NT2/D1 (cell line): ENCODE measurements around the gene DCDC1.

Experiments
- DNase-seq: peaks from one replicate; pipeline ENCODE4 v3.0.0-alpha.2; 2011; ENCODE audit warnings: low read depth, low spot score
- H3K27me3 ChIP-seq: 2 replicates; pipeline ENCODE4 v1.6.0; 2011; ENCODE audit warnings: mild to moderate bottlenecking; ENCODE audit not compliant: insufficient read length, insufficient read depth
- H3K36me3 ChIP-seq: 2 replicates; pipeline ENCODE4 v1.6.1; 2011; ENCODE audit warnings: mild to moderate bottlenecking, low read length, mixed read lengths; ENCODE audit not compliant: insufficient read depth, insufficient read length
- H3K4me1 ChIP-seq: 2 replicates; pipeline ENCODE4 v1.5.1; 2011; ENCODE audit not compliant: insufficient read depth, insufficient read length
- H3K4me3 ChIP-seq: 2 replicates; pipeline ENCODE4 v1.5.1; 2011; ENCODE audit warnings: low read depth; ENCODE audit not compliant: insufficient read length
- H3K9ac ChIP-seq: 2 replicates; pipeline ENCODE4 v1.6.0; 2011; ENCODE audit warnings: low read depth; ENCODE audit not compliant: insufficient read length
- H3K9me3 ChIP-seq: 2 replicates; pipeline ENCODE4 v1.5.1; 2011; ENCODE audit warnings: mild to moderate bottlenecking, low read length; ENCODE audit not compliant: insufficient read depth
- SUZ12 ChIP-seq: IDR thresholded peaks from 2 replicates; pipeline ENCODE4 v1.6.1; 2011; ENCODE audit not compliant: insufficient read length, insufficient read depth; ENCODE audit errors: extremely low read depth
- YY1 ChIP-seq: IDR thresholded peaks from 2 replicates; pipeline ENCODE4 v1.6.1; 2011; ENCODE audit not compliant: insufficient read length, insufficient read depth
- ZNF274 ChIP-seq: IDR thresholded peaks from 2 replicates; pipeline ENCODE4 v1.6.1; 2011; ENCODE audit warnings: mild to moderate bottlenecking, low read depth, low read length

DCDC1 gene

DNA sequence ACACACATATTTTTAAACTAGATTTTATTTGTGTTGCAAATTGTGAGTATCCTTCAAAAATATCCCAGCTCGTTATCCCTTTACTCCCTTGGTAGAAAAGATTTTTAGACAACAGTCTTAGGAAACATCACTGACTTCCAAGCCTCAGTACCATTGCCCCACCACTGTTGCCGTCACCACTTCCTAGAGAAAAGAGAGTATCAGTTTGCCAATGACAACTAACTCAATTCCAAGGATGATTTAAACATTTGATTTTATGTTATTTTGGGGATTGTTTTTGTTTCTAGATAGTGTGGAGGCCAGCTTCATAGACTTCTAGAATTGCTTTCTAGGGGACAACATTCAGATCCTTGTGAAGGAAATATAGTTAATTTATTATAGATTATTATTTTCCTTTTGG is 509.4 kb downstream of the DCDC1 start:
- Histone ChIP-seq H3K27me3 (no peaks in the 10 kb centered on the region), H3K4me3 (no peak overlapping the region), H3K4me1 (no peaks in the 10 kb centered on the region), H3K9ac (no peak overlapping the region), H3K9me3 (no peaks in the 10 kb centered on the region), H3K36me3 (no peaks in the 10 kb centered on the region)
- no peak for TF ChIP-seq YY1
- no peak for TF ChIP-seq ZNF274
- TF ChIP-seq SUZ12 = no peak
- DNase-seq = no peak

- no peak for DNase-seq
Measured at GRCh38 chr11:30859669-30860068, 509.9 kb downstream of the DCDC1 start.

GRCh38 chr11:30855383-30856006 is 514.0 kb downstream of the DCDC1 start:
- TF ChIP-seq SUZ12 (no peak), ZNF274 (no peak), YY1 (no peak)
- Histone ChIP-seq H3K4me1 (no peaks in the 10 kb centered on the region), H3K9me3 (no peaks in the 10 kb centered on the region), H3K9ac (no peak overlapping the region), H3K27me3 (no peaks in the 10 kb centered on the region), H3K4me3 (no peak overlapping the region), H3K36me3 (no peaks in the 10 kb centered on the region)
- no peak for DNase-seq

More at GRCh38 chr11:30859669-30860068, 509.9 kb downstream of the DCDC1 start:
- Histone ChIP-seq H3K9ac (no peak overlapping the region), H3K4me3 (no peak overlapping the region), H3K9me3 (no peaks in the 10 kb centered on the region), H3K27me3 (no peaks in the 10 kb centered on the region), H3K36me3 (no peaks in the 10 kb centered on the region), H3K4me1 (no peaks in the 10 kb centered on the region)
- TF ChIP-seq SUZ12 = no peak
- TF ChIP-seq YY1 = no peak
- TF ChIP-seq ZNF274 = no peak

- H3K4me1 ChIP-seq = no peaks in the 10 kb centered on the region
- H3K9ac ChIP-seq = no peak overlapping the region
- no peak for DNase-seq
- no peaks in the 10 kb centered on the region for H3K27me3 ChIP-seq
- no peaks in the 10 kb centered on the region for H3K9me3 ChIP-seq
- H3K4me3 ChIP-seq = no peak overlapping the region
- no peak for TF ChIP-seq SUZ12
- TF ChIP-seq YY1 = no peak
- TF ChIP-seq ZNF274 = no peak
- H3K36me3 ChIP-seq = no peaks in the 10 kb centered on the region
Measured at GRCh38 chr11:30853439-30853838, 516.1 kb downstream of the DCDC1 start.

GRCh38 chr11:30852645-30853044 is 516.9 kb downstream of the DCDC1 start:
- no peaks in the 10 kb centered on the region for H3K36me3 ChIP-seq
- H3K27me3 ChIP-seq = no peaks in the 10 kb centered on the region
- H3K9me3 ChIP-seq = 0 out of 2 replicates have a peak, but pooled peaks cover under 1% of the 10 kb centered on the region
- no peak overlapping the region for H3K4me3 ChIP-seq
- H3K4me1 ChIP-seq = no peaks in the 10 kb centered on the region
- H3K9ac ChIP-seq = no peak overlapping the region
- no peak for DNase-seq
- TF ChIP-seq SUZ12 = no peak
- TF ChIP-seq ZNF274 = no peak
- no peak for TF ChIP-seq YY1

GRCh38 chr11:30852091-30852490 is 517.4 kb downstream of the DCDC1 start:
- H3K4me3 ChIP-seq = no peak overlapping the region
- TF ChIP-seq SUZ12 (no peak), ZNF274 (no peak)
- H3K4me1 ChIP-seq = no peaks in the 10 kb centered on the region
- no peaks in the 10 kb centered on the region for H3K27me3 ChIP-seq
- H3K36me3 ChIP-seq = no peaks in the 10 kb centered on the region
- H3K9ac ChIP-seq = no peak overlapping the region
- peaks cover 6% of the 10 kb centered on the region; the same call in 1 of the 2 replicates for H3K9me3 ChIP-seq
- no peak for DNase-seq

DNA sequence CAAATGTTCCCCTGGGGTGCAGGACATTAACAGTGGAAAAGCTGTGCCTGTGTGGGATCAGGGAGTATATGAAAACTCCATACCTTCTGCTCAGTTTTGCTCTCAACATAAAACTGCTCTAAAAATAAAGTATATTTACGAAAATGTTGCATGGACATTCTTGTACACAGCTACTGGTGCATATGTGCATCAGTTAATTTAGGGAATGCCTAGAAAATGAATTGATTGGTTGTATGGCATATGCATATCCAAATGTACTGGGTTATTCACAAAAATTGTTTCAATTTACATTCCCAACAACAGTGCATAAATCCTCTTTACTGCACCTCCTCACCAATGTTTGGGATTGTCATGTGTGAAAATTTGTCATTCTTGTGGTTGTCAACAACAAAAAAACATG is 532.3 kb downstream of the DCDC1 start:
- H3K4me3 ChIP-seq = no peak overlapping the region
- H3K9me3 ChIP-seq = no peaks in the 10 kb centered on the region
- H3K9ac ChIP-seq = no peak overlapping the region
- TF ChIP-seq YY1 = no peak
- no peak for TF ChIP-seq ZNF274
- TF ChIP-seq SUZ12 = no peak
- DNase-seq = no peak
- no peaks in the 10 kb centered on the region for H3K4me1 ChIP-seq
- H3K36me3 ChIP-seq = no peaks in the 10 kb centered on the region
- H3K27me3 ChIP-seq = no peaks in the 10 kb centered on the region
